Thymus (tissue), 11 donors: ENCODE measurements around the gene IQCM. TPM values are rescaled to one million over a fixed set of nuclear protein-coding genes. Genes with fewer than 3 reads are reported as not detected.

ENCODE experiments used
- DNase-seq, 9 donors: peaks; one replicate each; pipeline ENCODE4 v3.0.0-alpha.2; 2013; ENCODE audit warnings: low spot score in 9 of 9, low read depth in 6 of 9, missing footprints in 1 of 9
- H3K27ac ChIP-seq, 2 donors: one replicate each; pipeline ENCODE4 v1.5.1; 2013; ENCODE audit warnings: control low read depth in 1 of 2, low read depth in 1 of 2, low read length in 1 of 2, mild to moderate bottlenecking in 1 of 2, moderate library complexity in 1 of 2
- H3K27me3 ChIP-seq, 2 donors: one replicate each; pipeline ENCODE4 v1.5.1; 2013; ENCODE audit warnings: low read length in 1 of 2; ENCODE audit not compliant: control insufficient read depth in 2 of 2, insufficient read depth in 1 of 2
- H3K36me3 ChIP-seq, 2 donors: one replicate each; pipeline ENCODE4 v1.5.1; 2013; ENCODE audit warnings: low read length in 1 of 2, mild to moderate bottlenecking in 1 of 2, moderate library complexity in 1 of 2; ENCODE audit not compliant: control insufficient read depth in 2 of 2, insufficient read depth in 2 of 2
- H3K4me1 ChIP-seq, 2 donors: one replicate each; pipeline ENCODE4 v1.5.1; 2013; ENCODE audit warnings: low read length in 2 of 2; ENCODE audit not compliant: control insufficient read depth in 2 of 2, insufficient read depth in 2 of 2
- H3K4me3 ChIP-seq, 2 donors: one replicate each; pipeline ENCODE4 v1.5.1; 2013; ENCODE audit warnings: low read length in 2 of 2, control low read depth in 1 of 2, mild to moderate bottlenecking in 1 of 2
- H3K9me3 ChIP-seq, 2 donors: one replicate each; pipeline ENCODE4 v1.5.1; 2013; ENCODE audit warnings: low read length in 1 of 2, mild to moderate bottlenecking in 1 of 2; ENCODE audit not compliant: control insufficient read depth in 2 of 2, insufficient read depth in 1 of 2
- WGBS: extraction: QIAGEN DNeasy Blood & Tissue Kit; methylation state at CpG from one replicate; pipeline ENCODE4 v1.1.7; 2013; 5-methylcytosine and 5-hydroxymethylcytosine counted together
- polyA plus RNA-seq: library from polyadenylated mRNA; stranded (reverse); fragments of 200-250 nt; gene quantifications from one replicate; pipeline ENCODE4 v1.2.3, GENCODE V29; 2013
- total RNA-seq: library from RNA; stranded (reverse); fragments of 120-200 nt; gene quantifications from one replicate; pipeline ENCODE4 v1.2.4, GENCODE V29; 2013
- donor health status: healthy.

The IQCM gene
- total and polyA plus RNA-seq, 2 donors = 0.02 TPM; not detected in 1

GRCh38 chr4:149711593-149712365, 103.9 kb downstream of the IQCM start:
- H3K9me3 ChIP-seq = peaks cover 0 to 16% of the 10 kb centered on the region in 2 donors
- no peak overlapping the region for H3K27ac ChIP-seq
- H3K36me3 ChIP-seq = no peaks in the 10 kb centered on the region
- DNase-seq = no peak
- WGBS = 96% methylated on average over 2 of the region's 2 CpGs
- no peaks in the 10 kb centered on the region for H3K27me3 ChIP-seq
- H3K4me1 ChIP-seq = no peaks in the 10 kb centered on the region
- H3K4me3 ChIP-seq = no peak overlapping the region

DNA sequence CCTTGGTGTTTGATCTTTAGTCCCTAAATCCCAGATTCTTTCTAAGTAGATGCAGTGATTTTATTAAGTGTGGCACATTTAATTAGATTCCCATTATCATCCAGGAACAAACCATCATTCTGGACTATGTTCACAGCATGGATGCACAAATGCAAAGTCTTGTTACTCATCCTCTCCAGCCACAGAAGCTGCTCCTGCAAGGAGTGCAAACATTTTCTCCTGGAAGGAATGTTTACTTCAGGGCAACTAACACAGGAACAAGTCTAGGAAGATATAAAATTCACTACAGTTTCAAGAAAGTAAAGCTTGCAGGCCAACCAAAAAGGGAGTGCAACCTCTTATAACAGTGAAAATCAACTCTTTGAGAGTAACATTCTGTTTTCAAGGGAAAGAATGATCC, 106.0 kb downstream of the IQCM start:
- H3K27me3 ChIP-seq = no peaks in the 10 kb centered on the region
- DNase-seq = no peak
- H3K4me1 ChIP-seq = no peaks in the 10 kb centered on the region
- H3K4me3 ChIP-seq = no peak overlapping the region
- H3K9me3 ChIP-seq = no peaks in the 10 kb centered on the region
- no peaks in the 10 kb centered on the region for H3K36me3 ChIP-seq
- no peak overlapping the region for H3K27ac ChIP-seq

- Histone ChIP-seq H3K9me3 (no peaks in the 10 kb centered on the region), H3K27ac (no peak overlapping the region), H3K4me1 (no peaks in the 10 kb centered on the region), H3K36me3 (no peaks in the 10 kb centered on the region), H3K4me3 (no peak overlapping the region), H3K27me3 (no peaks in the 10 kb centered on the region)
- DNase-seq = no peak
- WGBS = 75% methylated on average over 1 of the region's 1 CpG
Measured at GRCh38 chr4:149708513-149709130, 107.0 kb downstream of the IQCM start.

- no peak for DNase-seq
- WGBS = 34% methylated on average over 1 of the region's 1 CpG
Measured at GRCh38 chr4:149707862-149708261, 107.8 kb downstream of the IQCM start.

GRCh38 chr4:149706942-149707341, 108.7 kb downstream of the IQCM start:
- Histone ChIP-seq H3K9me3 (no peaks in the 10 kb centered on the region), H3K27ac (no peak overlapping the region), H3K4me1 (no peaks in the 10 kb centered on the region), H3K4me3 (no peak overlapping the region), H3K27me3 (no peaks in the 10 kb centered on the region), H3K36me3 (no peaks in the 10 kb centered on the region)
- no peak for DNase-seq

More at GRCh38 chr4:149707862-149708261, 107.8 kb downstream of the IQCM start:
- H3K4me3 ChIP-seq = no peak overlapping the region
- no peaks in the 10 kb centered on the region for H3K9me3 ChIP-seq
- H3K36me3 ChIP-seq = no peaks in the 10 kb centered on the region
- no peaks in the 10 kb centered on the region for H3K27me3 ChIP-seq
- H3K4me1 ChIP-seq = no peaks in the 10 kb centered on the region
- H3K27ac ChIP-seq = no peak overlapping the region

GRCh38 chr4:149702414-149703293, 113.0 kb downstream of the IQCM start:
- no peaks in the 10 kb centered on the region for H3K27me3 ChIP-seq

DNA sequence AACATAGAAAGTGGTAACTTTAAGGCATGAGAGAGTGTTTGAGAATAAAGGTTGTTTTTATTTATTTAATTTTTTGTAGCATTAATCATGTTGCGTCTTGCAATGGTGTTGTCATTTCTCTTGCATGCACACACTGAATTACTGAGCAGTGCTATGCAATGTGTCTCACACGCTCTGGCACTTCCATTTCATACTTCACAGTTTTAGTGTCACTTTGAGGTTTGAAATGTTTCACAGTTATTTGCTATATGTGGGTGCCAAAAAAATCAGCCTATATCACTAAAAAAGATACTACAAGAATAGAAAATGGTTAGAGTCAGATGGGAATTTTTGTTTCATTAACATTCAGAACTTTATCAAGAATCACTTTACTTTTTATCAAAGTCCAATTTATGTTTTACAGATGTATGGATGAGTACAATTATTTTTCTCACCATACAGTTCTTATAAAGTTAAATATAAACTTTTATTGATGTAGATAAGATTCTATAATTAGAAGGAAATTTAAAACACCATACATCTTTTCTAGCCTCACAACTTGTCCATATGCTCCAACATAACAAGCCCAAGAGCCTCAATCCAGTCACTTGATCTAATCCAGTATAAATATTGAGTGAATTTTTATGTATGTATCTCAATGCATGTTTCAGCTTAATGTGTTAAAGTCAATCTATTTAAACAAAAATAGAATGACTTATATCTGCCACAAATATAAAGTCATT, 114.0 kb downstream of the IQCM start:
- Histone ChIP-seq H3K9me3 (no peaks in the 10 kb centered on the region), H3K27me3 (no peaks in the 10 kb centered on the region), H3K4me3 (no peak overlapping the region), H3K4me1 (no peaks in the 10 kb centered on the region), H3K36me3 (no peaks in the 10 kb centered on the region), H3K27ac (no peak overlapping the region)
- 95% methylated on average over 2 of the region's 2 CpGs for WGBS
- no peak for DNase-seq

More at GRCh38 chr4:149702414-149703293, 113.0 kb downstream of the IQCM start:
- no peak overlapping the region for H3K27ac ChIP-seq
- no peak overlapping the region for H3K4me3 ChIP-seq
- H3K36me3 ChIP-seq = no peaks in the 10 kb centered on the region
- no peaks in the 10 kb centered on the region for H3K4me1 ChIP-seq
- no peaks in the 10 kb centered on the region for H3K9me3 ChIP-seq
- DNase-seq = no peak
- WGBS = 83% methylated on average over 2 of the region's 2 CpGs

DNA sequence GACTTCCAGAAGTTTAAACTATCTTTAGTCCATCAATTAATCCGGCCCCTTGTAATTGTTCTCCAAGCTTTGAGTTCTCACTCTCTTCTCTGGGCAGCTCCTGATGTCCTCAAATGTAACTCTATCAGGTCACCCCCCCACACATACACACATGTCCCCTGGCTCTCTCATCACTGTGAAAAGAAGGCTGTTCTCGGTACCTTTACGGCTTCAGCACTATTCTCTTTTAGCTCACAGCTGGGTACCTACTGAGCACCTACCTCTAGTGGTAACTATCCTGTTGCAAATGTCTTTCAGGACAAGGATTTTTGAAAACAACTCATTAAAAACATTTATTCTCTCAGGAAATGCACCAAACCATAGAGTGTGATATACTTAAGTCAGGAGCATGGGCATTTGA, 115.4 kb downstream of the IQCM start:
- H3K9me3 ChIP-seq = no peaks in the 10 kb centered on the region
- no peaks in the 10 kb centered on the region for H3K36me3 ChIP-seq
- no peak overlapping the region for H3K4me3 ChIP-seq
- no peaks in the 10 kb centered on the region for H3K4me1 ChIP-seq
- WGBS = 87% methylated on average over 3 of the region's 3 CpGs
- no peaks in the 10 kb centered on the region for H3K27me3 ChIP-seq
- DNase-seq = no peak
- no peak overlapping the region for H3K27ac ChIP-seq
